Transverse colon (tissue), 4 donors: ENCODE results near the gene STOML2.

ENCODE experiments used
- POLR2A ChIP-seq: fragments of 450-650 bp; IDR thresholded peaks from one replicate; pipeline ENCODE4 v1.6.1; 2016; ENCODE audit warnings: antibody characterized with exemption, mild to moderate bottlenecking, moderate library complexity
- POLR2AphosphoS5 ChIP-seq, 3 donors: sonication (generic); formaldehyde crosslinking; IDR thresholded peaks; one replicate each; pipeline ENCODE4 v1.6.1; 2016; ENCODE audit warnings: antibody characterized with exemption in 3 of 3
- TF ChIP-seq, protein P1 (sequence below), 5 experiments: fragments of 200-600 bp in 3 of 5; fragments of 450-650 bp in 2 of 5; sonication (generic) in 3 of 5; IDR thresholded peaks; 1 replicate in 2 of 5; 2 replicates in 3 of 5; pipeline ENCODE4 v1.5.1; 2016 to 2017; ENCODE audit warnings: antibody characterized with exemption in 5 of 5, inconsistent platforms in 3 of 5, mild to moderate bottlenecking in 2 of 5, moderate library complexity in 1 of 5

DNA sequence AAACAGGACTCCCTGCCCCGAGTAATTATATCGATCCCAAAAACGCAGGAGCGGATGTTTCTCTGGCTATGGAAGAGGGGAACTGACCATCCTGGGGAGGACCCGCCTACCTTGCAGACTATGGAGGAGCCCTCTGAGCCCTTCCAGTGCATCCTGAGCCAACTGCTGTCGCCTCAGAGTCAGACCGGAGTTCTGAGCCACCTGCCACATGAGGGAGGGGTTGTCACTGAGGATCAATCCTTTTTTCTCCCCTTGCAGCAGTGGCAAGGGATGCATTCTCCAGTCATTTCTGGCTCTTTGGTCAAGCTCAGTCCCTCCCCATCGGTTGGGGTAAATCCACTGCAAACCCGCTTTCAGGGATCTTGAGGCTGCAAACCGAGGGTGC, 23.9 kb downstream of the STOML2 start:
- TF ChIP-seq, protein P1, sequence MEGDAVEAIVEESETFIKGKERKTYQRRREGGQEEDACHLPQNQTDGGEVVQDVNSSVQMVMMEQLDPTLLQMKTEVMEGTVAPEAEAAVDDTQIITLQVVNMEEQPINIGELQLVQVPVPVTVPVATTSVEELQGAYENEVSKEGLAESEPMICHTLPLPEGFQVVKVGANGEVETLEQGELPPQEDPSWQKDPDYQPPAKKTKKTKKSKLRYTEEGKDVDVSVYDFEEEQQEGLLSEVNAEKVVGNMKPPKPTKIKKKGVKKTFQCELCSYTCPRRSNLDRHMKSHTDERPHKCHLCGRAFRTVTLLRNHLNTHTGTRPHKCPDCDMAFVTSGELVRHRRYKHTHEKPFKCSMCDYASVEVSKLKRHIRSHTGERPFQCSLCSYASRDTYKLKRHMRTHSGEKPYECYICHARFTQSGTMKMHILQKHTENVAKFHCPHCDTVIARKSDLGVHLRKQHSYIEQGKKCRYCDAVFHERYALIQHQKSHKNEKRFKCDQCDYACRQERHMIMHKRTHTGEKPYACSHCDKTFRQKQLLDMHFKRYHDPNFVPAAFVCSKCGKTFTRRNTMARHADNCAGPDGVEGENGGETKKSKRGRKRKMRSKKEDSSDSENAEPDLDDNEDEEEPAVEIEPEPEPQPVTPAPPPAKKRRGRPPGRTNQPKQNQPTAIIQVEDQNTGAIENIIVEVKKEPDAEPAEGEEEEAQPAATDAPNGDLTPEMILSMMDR (IDR thresholded peaks at IDR 0.05), result no peak
- TF ChIP-seq POLR2A (no peak), POLR2AphosphoS5 (IDR thresholded peaks at IDR 0.05) (no peak)
